ENCODE results near the gene MAP1LC3A.

GRCh38 chr20:34567892-34568865, 9.7 kb downstream of the MAP1LC3A start:
- TF ChIP-seq POLR2AphosphoS5 (IDR thresholded peaks at IDR 0.05) (no peak), CTCF (IDR thresholded peaks at IDR 0.05) (no peak)

All from suprapubic skin (tissue), 3 donors.